Heart right ventricle (tissue), 16 donors: ENCODE results near the gene KIRREL1. TPM values are rescaled to one million over a fixed set of nuclear protein-coding genes. Genes with fewer than 3 reads are reported as not detected.

Experiments
- ATAC-seq, 8 donors: fragments of 200-7000 bp; cut with Tn5 transposase; one replicate each; pipeline ENCODE4 v1.9.1; 2020; ENCODE audit warnings: mild to moderate bottlenecking in 8 of 8, moderate library complexity in 8 of 8, moderate number of reproducible peaks in 1 of 8
- DNase-seq, 2 donors: peaks; one replicate each; pipeline ENCODE4 v3.0.0-alpha.2; 2020
- H3K27ac ChIP-seq, 10 donors: fragments of 200-600 bp; sonication (generic) in 2 of 10; one replicate each; pipeline versions ENCODE4 v1.5.0 to v1.8.0; 2020 to 2022; ENCODE audit warnings: mild to moderate bottlenecking in 3 of 10
- H3K27me3 ChIP-seq, 7 donors: fragments of 200-600 bp; one replicate each; pipeline ENCODE4 v1.8.0; 2021 to 2022; ENCODE audit warnings: mild to moderate bottlenecking in 2 of 7
- H3K36me3 ChIP-seq, 9 donors: fragments of 200-600 bp; sonication (generic) in 1 of 9; one replicate each; pipeline versions ENCODE4 v1.5.0 to v1.8.0; 2020 to 2022; ENCODE audit warnings: mild to moderate bottlenecking in 2 of 9
- H3K4me1 ChIP-seq, 9 donors: fragments of 200-600 bp; sonication (generic) in 1 of 9; one replicate each; pipeline versions ENCODE4 v1.5.0 to v1.8.0; 2020 to 2022; ENCODE audit warnings: mild to moderate bottlenecking in 4 of 9
- H3K4me3 ChIP-seq, 10 donors: fragments of 200-600 bp; sonication (generic) in 2 of 10; one replicate each; pipeline versions ENCODE4 v1.5.0 to v1.8.0; 2020 to 2022; ENCODE audit warnings: mild to moderate bottlenecking in 7 of 10, moderate library complexity in 2 of 10
- H3K9me3 ChIP-seq, 11 donors: fragments of 200-600 bp in 10 of 11; sonication (generic) in 2 of 11; one replicate each; pipeline versions ENCODE4 v1.5.0 to v1.8.0; 2013 to 2022; ENCODE audit warnings: mild to moderate bottlenecking in 2 of 11, control low read depth in 1 of 11, moderate library complexity in 1 of 11
- CTCF ChIP-seq, 9 donors: fragments of 200-600 bp; sonication (generic) in 2 of 9; IDR thresholded peaks; one replicate each; pipeline versions ENCODE4 v1.5.0 to v1.8.0; 2021 to 2022; ENCODE audit warnings: antibody characterized with exemption in 9 of 9, mild to moderate bottlenecking in 5 of 9, moderate library complexity in 1 of 9
- WGBS, 2 donors: extraction: QIAGEN DNeasy Blood & Tissue Kit; methylation state at CpG; one replicate each; pipeline ENCODE4 v1.1.7; 2013; ENCODE audit warnings: inconsistent platforms in 1 of 2; 5-methylcytosine and 5-hydroxymethylcytosine counted together
- intact Hi-C, 10 donors: fragments of 100-400 bp; cut with DNase I; formaldehyde crosslinking; loops; one replicate each; pipeline versions ENCODE4 v1.11.1 to v1.14.2; 2022
- polyA plus RNA-seq, 2 donors: library from polyadenylated mRNA; stranded (reverse); fragments of 200-250 nt; gene quantifications; one replicate each; pipeline ENCODE4 v1.2.3, GENCODE V29; 2013
- total RNA-seq, 10 donors: library from RNA; stranded (reverse); fragmentation: NEBNext Ultra II Directional in 3 of 10; extraction: Animal tissue kit (Norgen Biotek cat#: 25700) in 3 of 10; gene quantifications; one replicate each; pipeline versions ENCODE4 v1.2.1 to v1.2.4, GENCODE V29; 2021 to 2023
- donor health status: Arrhythmogenic right ventricular cardiomyopathy.
- donor health status: ischemic (EF 13 %, LVEDD 7.1; RV severe dilation, severe dysfunction).
- donor health status: healthy with polysubstance abuse.
- donor health status: DM: no; HTN: yes; CAD: no.
- donor health status: DM: no; HTN: no; CAD: no.
- donor health status: ischemic (EF 25% LVEDD 6.9; RV normal size, moderate dysfunction).
- donor health status: ischemic (EF 25% LVEDD 5.7; RV mildly dilated, moderate dysfunction).
- donor health status: healthy.
- donor health status: DM: yes; HTN: yes; CAD: no.
- donor health status: Ischemic cardiomyopathy.
- donor health status: ischemic (EF 35%, LVEDD 5.7; RV mildly dilated, moderate dysfunction).
- donor health status: nonischemic (EF 11% LVEDD 7.7; RV severe dilation, severe dysfunction).
- donor health status: DM: yes; HTN: yes; CAD: no.
- donor health status: PGD.
- donor health status: ischemic (EF 29% LVEDD 5.4; RV normal size, mild dysfunction).
- donor health status: nonischemic (EF 23%, LVEDD 6.1; RV moderate dilation, normal function).

The KIRREL1 gene
- total and polyA plus RNA-seq, 12 donors = 4.1 to 14.7 (median 7.4) TPM

GRCh38 chr1:158003406-158003800 is 10.0 kb downstream of the KIRREL1 start:
- H3K27ac ChIP-seq = peak overlapping the region in 9 of 10 donors; percentile 4 to 91 (median 58)
- ATAC-seq = peak in 2 of 8 donors; percentile 10 to 15

GRCh38 chr1:158005224-158005623 is 11.8 kb downstream of the KIRREL1 start:
- intact Hi-C loops = no loop called here
- no peak for DNase-seq
- ATAC-seq = no peak
- TF ChIP-seq CTCF (IDR thresholded peaks at IDR 0.05) = no peak
- H3K4me1 ChIP-seq = peaks cover 47 to 99% (median 90%) of the 10 kb centered on the region in 9 donors
- H3K9me3 ChIP-seq = no peaks in the 10 kb centered on the region
- H3K27ac ChIP-seq = peak overlapping the region in 4 of 10 donors; percentile 20 to 91 (median 56)
- WGBS, 2 donors = 42 to 63% methylated on average over 2 of the region's 2 CpGs
- no peaks in the 10 kb centered on the region for H3K36me3 ChIP-seq
- no peak overlapping the region for H3K4me3 ChIP-seq
- H3K27me3 ChIP-seq = no peaks in the 10 kb centered on the region

More at GRCh38 chr1:158003406-158003800, 10.0 kb downstream of the KIRREL1 start:
- intact Hi-C loops = no loop called here
- peaks cover 39 to 95% (median 74%) of the 10 kb centered on the region in 9 donors for H3K4me1 ChIP-seq
- whole genome bisulfite sequencing, 2 donors = 44 to 64% methylated on average over 5 of the region's 5 CpGs
- DNase-seq = no peak
- no peaks in the 10 kb centered on the region for H3K27me3 ChIP-seq
- H3K9me3 ChIP-seq = no peaks in the 10 kb centered on the region
- no peak for TF ChIP-seq CTCF (IDR thresholded peaks at IDR 0.05)
- peak overlapping the region in 1 of 10 donors; percentile 5 for H3K4me3 ChIP-seq
- no peaks in the 10 kb centered on the region for H3K36me3 ChIP-seq

DNA sequence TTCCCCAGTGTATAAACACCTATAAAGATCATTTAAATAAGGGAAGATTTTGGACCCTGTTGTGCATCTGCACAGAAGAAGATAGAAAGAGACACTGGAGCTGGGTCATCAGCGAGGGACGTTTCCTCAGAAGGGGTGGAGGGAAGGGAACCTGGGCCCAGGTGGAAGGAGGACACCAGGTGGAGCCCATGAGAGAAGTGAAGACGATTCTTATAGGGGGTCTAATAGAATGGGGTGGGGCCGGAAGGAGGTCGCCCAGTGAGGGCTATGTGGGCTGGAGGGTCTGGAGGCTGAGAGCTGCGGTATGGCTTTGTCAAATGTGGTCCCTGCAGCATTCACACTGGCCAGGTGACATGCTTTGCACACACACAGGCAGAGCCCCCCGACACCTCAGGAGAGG is 13.7 kb downstream of the KIRREL1 start:
- 79 to 81% methylated on average over 7 of the region's 7 CpGs for WGBS, 2 donors
- intact Hi-C loops = no loop called here
- no peak for TF ChIP-seq CTCF (IDR thresholded peaks at IDR 0.05)
- Histone ChIP-seq H3K9me3 (no peaks in the 10 kb centered on the region), H3K27ac (peak overlapping the region in 9 of 10 donors; percentile 43 to 91 (median 83)), H3K27me3 (no peaks in the 10 kb centered on the region), H3K4me3 (no peak overlapping the region), H3K36me3 (no peaks in the 10 kb centered on the region), H3K4me1 (peaks cover 45 to 99% (median 83%) of the 10 kb centered on the region in 9 donors)
- DNase-seq (no peak), ATAC-seq (no peak)

GRCh38 chr1:158007667-158008386 is 14.4 kb downstream of the KIRREL1 start:
- Histone ChIP-seq H3K4me3 (no peak overlapping the region), H3K4me1 (peaks cover 39 to 98% (median 83%) of the 10 kb centered on the region in 9 donors), H3K36me3 (no peaks in the 10 kb centered on the region), H3K9me3 (no peaks in the 10 kb centered on the region), H3K27me3 (no peaks in the 10 kb centered on the region), H3K27ac (peak overlapping the region; percentile 43 to 91 (median 82))
- 49 to 54% methylated on average over 15 of the region's 15 CpGs for WGBS, 2 donors
- no peak for TF ChIP-seq CTCF (IDR thresholded peaks at IDR 0.05)
- intact Hi-C loops = no loop called here
- no peak for DNase-seq
- no peak for ATAC-seq
